Activated CD4-positive, CD25-positive, alpha-beta regulatory T cell treated with anti-CD3 and anti-CD28 coated beads, Interleukin-2, amount 50 U/mL, for 16 hours (primary cell): Measurements from ENCODE around the gene SCN5A.

Experiments used
- DNase-seq: peaks from one replicate; pipeline ENCODE4 v3.0.0-alpha.2; 2020; ENCODE audit warnings: low read depth, low spot score

Gene SCN5A

GRCh38 chr3:38561746-38562466 is 87.6 kb downstream of the SCN5A start:
- DNase-seq = no peak

GRCh38 chr3:38560996-38561717 is 88.3 kb downstream of the SCN5A start:
- no peak for DNase-seq

GRCh38 chr3:38560284-38560683 is 89.2 kb downstream of the SCN5A start:
- no peak for DNase-seq

GRCh38 chr3:38558864-38559263 is 90.6 kb downstream of the SCN5A start:
- DNase-seq = no peak

- no peak for DNase-seq
Observed at GRCh38 chr3:38556640-38557358, 92.7 kb downstream of the SCN5A start.

GRCh38 chr3:38555926-38556325 is 93.6 kb downstream of the SCN5A start:
- DNase-seq = no peak

- no peak for DNase-seq
Observed at GRCh38 chr3:38555149-38555840, 94.2 kb downstream of the SCN5A start.

GRCh38 chr3:38554127-38554827 is 95.2 kb downstream of the SCN5A start:
- no peak for DNase-seq

GRCh38 chr3:38553071-38553470 is 96.4 kb downstream of the SCN5A start:
- no peak for DNase-seq

- DNase-seq = no peak
Observed at GRCh38 chr3:38552364-38552763, 97.1 kb downstream of the SCN5A start.

- no peak for DNase-seq
Observed at GRCh38 chr3:38551026-38551832, 98.3 kb downstream of the SCN5A start.

GRCh38 chr3:38549957-38550840 is 99.3 kb downstream of the SCN5A start:
- no peak for DNase-seq

- no peak for DNase-seq
Observed at GRCh38 chr3:38549486-38549885, 100.0 kb downstream of the SCN5A start.

GRCh38 chr3:38549082-38549481 is 100.4 kb downstream of the SCN5A start:
- no peak for DNase-seq

- DNase-seq = no peak
Observed at GRCh38 chr3:38548154-38548931, 101.1 kb downstream of the SCN5A start.

GRCh38 chr3:38545983-38546382 is 103.5 kb downstream of the SCN5A start:
- DNase-seq = no peak

- no peak for DNase-seq
Observed at GRCh38 chr3:38545550-38545949, 103.9 kb downstream of the SCN5A start.

GRCh38 chr3:38544926-38545325 is 104.6 kb downstream of the SCN5A start:
- DNase-seq = no peak

GRCh38 chr3:38543586-38543985 is 105.9 kb downstream of the SCN5A start:
- no peak for DNase-seq
